ENCODE measurements around the gene DSE.

Gene DSE

DNA sequence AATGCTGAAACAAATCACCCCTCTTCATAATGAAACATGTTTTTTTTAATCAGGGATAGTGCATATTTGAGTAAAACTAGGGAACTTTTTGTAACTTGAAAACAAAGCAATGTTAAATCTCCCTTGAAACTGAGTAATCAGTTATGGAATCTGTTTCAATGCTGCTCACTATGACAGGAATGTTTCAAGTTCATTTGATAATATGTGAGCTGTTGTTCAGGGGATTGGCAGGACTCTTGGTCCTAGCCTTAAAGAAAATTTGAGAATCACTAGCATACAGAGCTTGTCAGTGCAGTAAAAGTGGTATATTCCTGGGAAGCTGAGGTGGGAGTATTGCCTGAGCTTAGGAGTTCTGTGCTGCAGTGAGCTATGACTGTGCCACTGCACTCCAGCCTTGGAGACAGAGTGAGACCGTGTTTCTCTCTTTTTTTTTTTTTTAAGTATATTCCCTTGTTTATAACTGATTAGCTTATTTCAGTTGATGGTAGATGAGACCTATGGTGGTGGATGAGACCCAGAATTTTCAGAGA lies 68.8 kb downstream of the DSE start:
- TF ChIP-seq, protein P1, sequence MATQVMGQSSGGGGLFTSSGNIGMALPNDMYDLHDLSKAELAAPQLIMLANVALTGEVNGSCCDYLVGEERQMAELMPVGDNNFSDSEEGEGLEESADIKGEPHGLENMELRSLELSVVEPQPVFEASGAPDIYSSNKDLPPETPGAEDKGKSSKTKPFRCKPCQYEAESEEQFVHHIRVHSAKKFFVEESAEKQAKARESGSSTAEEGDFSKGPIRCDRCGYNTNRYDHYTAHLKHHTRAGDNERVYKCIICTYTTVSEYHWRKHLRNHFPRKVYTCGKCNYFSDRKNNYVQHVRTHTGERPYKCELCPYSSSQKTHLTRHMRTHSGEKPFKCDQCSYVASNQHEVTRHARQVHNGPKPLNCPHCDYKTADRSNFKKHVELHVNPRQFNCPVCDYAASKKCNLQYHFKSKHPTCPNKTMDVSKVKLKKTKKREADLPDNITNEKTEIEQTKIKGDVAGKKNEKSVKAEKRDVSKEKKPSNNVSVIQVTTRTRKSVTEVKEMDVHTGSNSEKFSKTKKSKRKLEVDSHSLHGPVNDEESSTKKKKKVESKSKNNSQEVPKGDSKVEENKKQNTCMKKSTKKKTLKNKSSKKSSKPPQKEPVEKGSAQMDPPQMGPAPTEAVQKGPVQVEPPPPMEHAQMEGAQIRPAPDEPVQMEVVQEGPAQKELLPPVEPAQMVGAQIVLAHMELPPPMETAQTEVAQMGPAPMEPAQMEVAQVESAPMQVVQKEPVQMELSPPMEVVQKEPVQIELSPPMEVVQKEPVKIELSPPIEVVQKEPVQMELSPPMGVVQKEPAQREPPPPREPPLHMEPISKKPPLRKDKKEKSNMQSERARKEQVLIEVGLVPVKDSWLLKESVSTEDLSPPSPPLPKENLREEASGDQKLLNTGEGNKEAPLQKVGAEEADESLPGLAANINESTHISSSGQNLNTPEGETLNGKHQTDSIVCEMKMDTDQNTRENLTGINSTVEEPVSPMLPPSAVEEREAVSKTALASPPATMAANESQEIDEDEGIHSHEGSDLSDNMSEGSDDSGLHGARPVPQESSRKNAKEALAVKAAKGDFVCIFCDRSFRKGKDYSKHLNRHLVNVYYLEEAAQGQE (IDR thresholded peaks at IDR 0.05; ENCODE audit: insufficient read depth in 1 of 2, low read depth in 2 of 2, low read length in 2 of 2): no peak
- TF ChIP-seq FOXP2 (optimal IDR thresholded peaks at IDR 0.05; ENCODE audit: borderline replicate concordance, extremely low read depth, extremely low read length, insufficient read depth): no peak
- TF ChIP-seq TAF1 (IDR thresholded peaks at IDR 0.05; ENCODE audit: borderline replicate concordance, insufficient read depth, low read length): no peak
- TF ChIP-seq SIN3A (IDR thresholded peaks at IDR 0.05; ENCODE audit: borderline replicate concordance, insufficient read depth, low read length): no peak
- no peak for TF ChIP-seq POLR2AphosphoS5 (IDR thresholded peaks at IDR 0.05; ENCODE audit: low read depth, low read length)

DNA sequence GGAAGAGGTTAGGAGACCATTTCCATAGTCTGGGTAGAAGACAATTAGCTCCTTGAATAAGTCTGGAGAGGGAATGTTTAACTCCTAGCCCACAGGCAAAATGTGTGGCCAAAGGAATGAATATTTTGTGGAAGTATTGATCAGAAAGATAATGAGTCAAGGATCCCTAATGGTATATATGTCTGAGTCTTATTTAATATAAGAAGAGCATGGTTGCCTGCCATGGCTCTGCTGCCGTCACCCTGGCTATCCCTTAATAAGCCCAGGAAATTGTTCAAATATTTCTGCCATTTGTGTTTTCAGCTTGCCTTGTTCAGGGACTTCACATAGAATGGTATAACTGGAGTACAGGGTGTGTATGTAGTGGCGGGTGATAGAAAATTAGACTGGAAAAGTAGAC lies 72.4 kb downstream of the DSE start:
- TF ChIP-seq, protein P1 (IDR thresholded peaks at IDR 0.05; ENCODE audit: insufficient read depth in 1 of 2, low read depth in 2 of 2, low read length in 2 of 2): no peak
- TF ChIP-seq TAF1 (IDR thresholded peaks at IDR 0.05; ENCODE audit: borderline replicate concordance, insufficient read depth, low read length) (no peak), POLR2AphosphoS5 (IDR thresholded peaks at IDR 0.05; ENCODE audit: low read depth, low read length) (no peak), SIN3A (IDR thresholded peaks at IDR 0.05; ENCODE audit: borderline replicate concordance, insufficient read depth, low read length) (no peak), FOXP2 (optimal IDR thresholded peaks at IDR 0.05; ENCODE audit: borderline replicate concordance, extremely low read depth, extremely low read length, insufficient read depth) (no peak)

DNA sequence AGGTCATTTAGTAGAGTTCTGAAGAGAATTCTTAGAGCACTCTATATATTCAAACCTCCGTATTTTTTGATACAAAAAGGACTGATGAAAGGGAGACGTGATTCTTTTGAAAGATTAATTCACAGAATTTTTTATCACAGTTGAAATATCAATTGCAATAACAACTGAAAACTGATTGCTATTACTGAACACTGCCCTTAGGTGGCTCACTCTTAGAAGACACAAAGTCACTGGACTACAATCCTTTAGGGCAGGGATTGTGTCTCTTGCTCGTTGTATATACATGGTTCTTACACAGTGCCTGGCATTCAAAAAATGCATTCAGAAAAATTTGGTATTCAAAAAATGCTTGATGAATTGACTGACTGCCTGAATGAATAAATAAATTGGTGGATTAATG lies 73.3 kb downstream of the DSE start:
- TF ChIP-seq POLR2AphosphoS5 (IDR thresholded peaks at IDR 0.05; ENCODE audit: low read depth, low read length): no peak
- TF ChIP-seq, protein P1 (IDR thresholded peaks at IDR 0.05; ENCODE audit: insufficient read depth in 1 of 2, low read depth in 2 of 2, low read length in 2 of 2): no peak
- TF ChIP-seq TAF1 (IDR thresholded peaks at IDR 0.05; ENCODE audit: borderline replicate concordance, insufficient read depth, low read length): no peak
- no peak for TF ChIP-seq FOXP2 (optimal IDR thresholded peaks at IDR 0.05; ENCODE audit: borderline replicate concordance, extremely low read depth, extremely low read length, insufficient read depth)
- no peak for TF ChIP-seq SIN3A (IDR thresholded peaks at IDR 0.05; ENCODE audit: borderline replicate concordance, insufficient read depth, low read length)

DNA sequence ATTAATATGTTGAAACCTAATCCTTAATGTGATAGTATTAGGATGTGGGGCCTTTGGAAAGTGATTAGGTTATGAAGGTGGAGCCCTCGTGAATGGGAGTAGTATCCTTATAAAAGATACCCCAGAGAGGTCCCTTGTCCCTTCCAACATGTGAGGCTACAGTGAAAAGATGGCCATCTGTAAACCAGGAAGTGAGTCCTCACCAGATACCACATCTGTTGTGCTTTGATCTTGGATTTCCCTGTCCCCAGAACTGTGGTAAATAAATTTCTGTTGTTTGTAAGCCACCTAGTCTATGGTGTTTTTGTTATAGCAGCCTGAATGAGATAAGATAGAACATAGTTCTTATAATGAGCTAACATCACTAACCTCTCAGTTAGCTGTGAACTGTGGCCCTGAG lies 73.8 kb downstream of the DSE start:
- TF ChIP-seq SIN3A (IDR thresholded peaks at IDR 0.05; ENCODE audit: borderline replicate concordance, insufficient read depth, low read length) (no peak), TAF1 (IDR thresholded peaks at IDR 0.05; ENCODE audit: borderline replicate concordance, insufficient read depth, low read length) (no peak)
- TF ChIP-seq, protein P1 (IDR thresholded peaks at IDR 0.05; ENCODE audit: insufficient read depth in 1 of 2, low read depth in 2 of 2, low read length in 2 of 2): no peak

DNA sequence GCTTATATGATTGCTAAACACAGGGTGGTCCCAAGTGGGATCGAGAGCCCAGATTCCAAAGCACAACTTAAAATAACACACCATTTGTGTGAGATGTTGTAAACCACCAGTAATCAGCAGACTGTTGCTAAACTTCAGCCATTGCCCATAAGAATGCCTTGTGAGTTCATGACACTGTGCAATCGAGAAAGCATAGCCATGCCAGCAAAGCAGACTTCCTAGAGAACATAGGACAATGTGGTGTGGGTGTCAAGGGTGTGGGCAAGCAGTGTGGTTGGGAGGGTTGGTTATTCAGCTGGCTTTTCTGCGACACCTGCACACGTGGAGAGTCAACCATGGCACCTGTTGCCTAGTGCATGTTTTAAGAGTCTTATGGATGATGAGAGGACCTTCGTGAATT lies 74.4 kb downstream of the DSE start:
- no peak for TF ChIP-seq SIN3A (IDR thresholded peaks at IDR 0.05; ENCODE audit: borderline replicate concordance, insufficient read depth, low read length)
- TF ChIP-seq, protein P1 (IDR thresholded peaks at IDR 0.05; ENCODE audit: insufficient read depth in 1 of 2, low read depth in 2 of 2, low read length in 2 of 2): no peak
- TF ChIP-seq TAF1 (IDR thresholded peaks at IDR 0.05; ENCODE audit: borderline replicate concordance, insufficient read depth, low read length): no peak
- TF ChIP-seq POLR2AphosphoS5 (IDR thresholded peaks at IDR 0.05; ENCODE audit: low read depth, low read length): no peak
- TF ChIP-seq FOXP2 (optimal IDR thresholded peaks at IDR 0.05; ENCODE audit: borderline replicate concordance, extremely low read depth, extremely low read length, insufficient read depth): no peak
